GM12873 (cell line): ENCODE measurements around the gene DLG1.

Source experiments
- TF ChIP-seq, protein P1 (sequence below): IDR thresholded peaks from 2 replicates; pipeline ENCODE4 v1.5.1; 2012; ENCODE audit warnings: low read depth, mild to moderate bottlenecking, moderate library complexity, low read length, control low read depth; ENCODE audit not compliant: insufficient read depth; ENCODE audit errors: missing control alignments

The DLG1 gene

DNA sequence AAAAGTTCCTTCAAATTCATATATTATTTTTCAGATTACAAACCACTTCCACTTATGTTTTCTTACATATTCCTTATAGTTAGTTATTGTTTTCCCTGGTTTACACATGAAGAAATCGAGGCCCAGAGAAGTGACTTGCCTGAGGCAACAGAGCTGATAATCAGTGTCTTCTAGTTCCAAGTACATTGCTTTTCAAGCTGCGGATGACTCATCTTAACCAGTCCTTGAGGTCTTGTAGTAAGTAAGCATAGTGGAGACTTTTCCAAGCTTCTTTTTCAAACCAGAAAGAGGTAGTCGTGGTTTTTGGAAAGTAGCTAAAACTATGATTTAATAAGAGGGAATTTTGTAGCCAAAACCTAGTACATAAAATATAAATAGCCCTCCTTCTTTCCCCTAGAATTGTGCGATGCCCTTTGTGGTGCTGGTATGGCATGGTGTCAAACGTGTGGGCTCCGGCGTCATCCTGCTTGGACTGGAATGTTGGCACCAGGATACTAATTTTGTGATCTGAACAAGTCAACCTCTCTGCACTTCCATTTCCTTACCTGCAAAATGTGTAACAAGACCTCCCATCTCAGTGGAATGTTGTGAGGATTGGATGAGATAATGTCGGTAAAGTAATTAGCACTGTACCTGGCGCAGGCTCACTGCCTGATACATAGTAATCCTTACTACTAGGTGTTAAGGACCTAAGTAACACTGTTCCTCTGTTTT is 19.0 kb upstream of the DLG1 start:
- TF ChIP-seq, protein P1, sequence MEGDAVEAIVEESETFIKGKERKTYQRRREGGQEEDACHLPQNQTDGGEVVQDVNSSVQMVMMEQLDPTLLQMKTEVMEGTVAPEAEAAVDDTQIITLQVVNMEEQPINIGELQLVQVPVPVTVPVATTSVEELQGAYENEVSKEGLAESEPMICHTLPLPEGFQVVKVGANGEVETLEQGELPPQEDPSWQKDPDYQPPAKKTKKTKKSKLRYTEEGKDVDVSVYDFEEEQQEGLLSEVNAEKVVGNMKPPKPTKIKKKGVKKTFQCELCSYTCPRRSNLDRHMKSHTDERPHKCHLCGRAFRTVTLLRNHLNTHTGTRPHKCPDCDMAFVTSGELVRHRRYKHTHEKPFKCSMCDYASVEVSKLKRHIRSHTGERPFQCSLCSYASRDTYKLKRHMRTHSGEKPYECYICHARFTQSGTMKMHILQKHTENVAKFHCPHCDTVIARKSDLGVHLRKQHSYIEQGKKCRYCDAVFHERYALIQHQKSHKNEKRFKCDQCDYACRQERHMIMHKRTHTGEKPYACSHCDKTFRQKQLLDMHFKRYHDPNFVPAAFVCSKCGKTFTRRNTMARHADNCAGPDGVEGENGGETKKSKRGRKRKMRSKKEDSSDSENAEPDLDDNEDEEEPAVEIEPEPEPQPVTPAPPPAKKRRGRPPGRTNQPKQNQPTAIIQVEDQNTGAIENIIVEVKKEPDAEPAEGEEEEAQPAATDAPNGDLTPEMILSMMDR, result no peak

DNA sequence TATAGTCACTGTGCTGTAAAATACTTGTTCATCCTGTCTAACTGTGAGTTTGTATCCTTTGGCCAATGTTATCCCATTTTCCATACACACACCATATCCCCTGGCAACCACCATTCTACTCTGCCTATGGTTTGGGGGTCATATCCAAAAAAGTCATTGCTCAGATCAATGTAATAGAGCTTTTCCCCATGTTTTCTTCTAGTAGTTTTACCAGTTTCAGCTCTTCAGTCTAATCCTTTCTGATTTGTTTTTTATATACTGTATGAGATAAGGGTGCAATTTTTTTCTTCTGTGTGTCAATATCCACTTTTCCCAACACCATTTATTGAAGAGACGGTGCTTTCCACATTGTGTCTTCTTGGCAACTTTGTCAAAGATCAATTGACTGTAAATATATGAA is 14.0 kb upstream of the DLG1 start:
- TF ChIP-seq, protein P1, result no peak

GRCh38 chr3:197311591-197311990 is 13.2 kb upstream of the DLG1 start:
- TF ChIP-seq, protein P1, result no peak

- TF ChIP-seq, protein P1, result no peak
These were observed 11.3 kb upstream of the DLG1 start for GRCh38 chr3:197309528-197310361.

GRCh38 chr3:197308591-197308990 is 10.2 kb upstream of the DLG1 start:
- TF ChIP-seq, protein P1, result no peak

DNA sequence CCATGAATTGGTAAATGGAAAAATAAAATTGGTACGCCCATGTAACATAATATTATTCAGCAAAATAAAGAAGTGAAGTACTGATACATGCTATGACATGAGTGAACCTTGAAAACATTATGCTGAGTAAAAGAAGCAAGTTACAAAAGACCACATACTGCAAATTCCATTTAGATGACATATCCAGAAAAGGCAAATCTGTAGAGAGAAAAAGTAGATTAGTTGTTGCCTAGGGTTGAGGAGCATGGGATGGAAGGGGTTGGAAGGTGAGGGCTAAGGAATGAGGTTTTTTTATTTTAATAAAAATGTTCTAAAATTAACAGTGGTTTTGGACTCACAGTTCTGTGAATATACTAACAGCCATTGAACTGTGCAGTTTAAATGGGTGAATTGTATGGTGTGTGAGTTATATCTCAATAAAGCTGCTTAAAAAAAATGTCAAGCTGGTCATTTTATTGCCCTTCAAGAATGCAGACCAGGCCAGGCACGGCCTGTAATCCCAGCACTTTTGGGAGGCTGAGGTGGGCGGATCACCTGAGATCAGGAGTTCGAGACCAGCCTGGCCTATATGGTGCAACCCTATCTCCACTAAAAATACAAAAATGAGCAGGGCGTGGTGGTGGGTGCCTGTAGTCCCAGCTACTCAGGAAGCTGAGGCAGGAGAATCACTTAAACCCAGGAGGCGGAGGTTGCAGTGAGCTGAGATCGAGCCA is 8.1 kb upstream of the DLG1 start:
- TF ChIP-seq, protein P1, result no peak

DNA sequence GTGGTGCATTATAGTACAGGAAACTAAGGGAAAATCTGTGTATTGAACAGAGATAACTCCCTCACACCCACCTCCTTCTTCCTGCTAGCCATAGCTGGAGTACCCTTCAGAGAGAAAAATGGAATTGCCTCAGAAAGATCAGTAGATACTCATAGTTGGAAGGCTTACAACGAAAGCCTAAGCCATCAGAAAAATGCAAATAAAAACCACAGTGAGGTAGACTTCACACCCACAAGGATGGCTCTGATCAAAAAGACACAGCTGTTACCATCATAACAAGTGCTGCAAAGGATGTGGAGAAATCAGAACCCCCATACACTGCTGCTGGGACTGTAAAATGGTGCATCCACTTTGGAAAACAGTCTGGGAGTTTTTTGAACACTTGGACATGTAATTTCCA is 7.4 kb upstream of the DLG1 start:
- TF ChIP-seq, protein P1, result no peak
